Measurements from ENCODE around the gene GPRC5C.
"Not testable (repeated sequence)": the region's sequence is repeated elsewhere in the genome, so short reads cannot be mapped to it uniquely, and the experiment has no call there.

Gene GPRC5C, protein sequence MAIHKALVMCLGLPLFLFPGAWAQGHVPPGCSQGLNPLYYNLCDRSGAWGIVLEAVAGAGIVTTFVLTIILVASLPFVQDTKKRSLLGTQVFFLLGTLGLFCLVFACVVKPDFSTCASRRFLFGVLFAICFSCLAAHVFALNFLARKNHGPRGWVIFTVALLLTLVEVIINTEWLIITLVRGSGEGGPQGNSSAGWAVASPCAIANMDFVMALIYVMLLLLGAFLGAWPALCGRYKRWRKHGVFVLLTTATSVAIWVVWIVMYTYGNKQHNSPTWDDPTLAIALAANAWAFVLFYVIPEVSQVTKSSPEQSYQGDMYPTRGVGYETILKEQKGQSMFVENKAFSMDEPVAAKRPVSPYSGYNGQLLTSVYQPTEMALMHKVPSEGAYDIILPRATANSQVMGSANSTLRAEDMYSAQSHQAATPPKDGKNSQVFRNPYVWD

DNA sequence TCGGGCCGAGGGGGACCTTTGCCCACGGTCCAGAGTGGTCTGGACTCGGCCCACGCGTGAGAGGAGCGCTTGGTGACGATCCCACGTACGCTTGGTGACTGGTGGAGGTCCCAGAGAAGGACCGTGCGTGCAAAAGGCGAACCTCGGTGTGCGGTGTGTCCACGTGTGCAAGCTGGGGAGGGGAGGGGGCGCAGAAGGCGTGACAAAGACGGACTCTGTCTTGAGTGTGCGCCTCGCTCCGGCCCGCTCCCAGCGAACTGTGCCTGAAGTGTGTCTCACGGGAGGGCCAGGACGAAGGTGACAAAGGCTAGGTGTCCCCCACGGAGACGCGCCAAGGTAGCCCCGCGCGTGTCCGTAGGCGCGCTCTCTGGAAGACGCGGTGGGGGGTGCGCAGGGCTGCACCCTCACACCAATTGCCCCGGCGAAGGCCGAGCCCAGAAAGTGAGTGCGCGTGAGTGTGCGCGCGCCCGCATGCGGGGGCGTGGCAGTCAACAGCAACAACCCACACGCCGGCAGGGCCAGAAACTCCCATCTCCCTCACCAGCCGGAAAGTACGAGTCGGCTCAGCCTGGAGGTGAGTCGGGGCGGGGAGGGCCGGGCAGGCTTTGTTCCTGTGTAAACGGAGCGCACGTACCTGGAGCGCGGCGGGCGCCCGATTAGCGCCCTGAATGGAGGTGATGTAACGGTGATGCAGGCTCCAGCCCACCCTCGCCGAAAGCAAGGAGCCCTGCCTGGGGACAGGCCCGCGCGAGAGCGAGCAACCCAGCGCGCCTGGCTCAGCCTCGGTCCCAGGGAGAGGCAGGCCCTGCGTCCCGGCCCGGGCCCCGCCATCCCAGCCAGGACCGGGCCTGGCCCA lies at the start of gene GPRC5C:
Gene GPRC5C (plus strand): TSS at position 521 of the 856 bp plus-strand sequence. CDS start 7,689 bp downstream, outside the sequence.
- peak; percentile 85 for DNase-seq

DNA sequence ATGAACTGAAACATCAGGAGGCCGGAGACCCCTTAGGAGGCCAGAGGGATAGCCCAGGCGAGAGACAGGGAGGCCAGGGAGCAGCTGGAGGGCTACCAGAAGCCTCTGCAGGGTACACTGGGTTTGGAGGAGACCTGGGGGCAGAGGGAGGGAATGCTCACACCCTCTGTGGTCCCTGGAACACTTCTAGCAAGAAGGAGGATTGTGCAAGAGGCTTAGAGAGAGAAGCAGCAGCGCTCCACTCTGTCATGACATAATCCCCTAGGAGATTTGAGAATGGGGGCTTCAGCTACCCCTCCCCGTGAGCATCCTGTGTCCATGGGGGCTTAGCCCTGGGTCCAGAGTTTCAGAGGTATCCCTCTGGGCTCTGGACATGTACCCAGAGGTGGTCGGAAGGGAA lies 48.7 kb upstream of the GPRC5C start:
- no peak for DNase-seq

DNA sequence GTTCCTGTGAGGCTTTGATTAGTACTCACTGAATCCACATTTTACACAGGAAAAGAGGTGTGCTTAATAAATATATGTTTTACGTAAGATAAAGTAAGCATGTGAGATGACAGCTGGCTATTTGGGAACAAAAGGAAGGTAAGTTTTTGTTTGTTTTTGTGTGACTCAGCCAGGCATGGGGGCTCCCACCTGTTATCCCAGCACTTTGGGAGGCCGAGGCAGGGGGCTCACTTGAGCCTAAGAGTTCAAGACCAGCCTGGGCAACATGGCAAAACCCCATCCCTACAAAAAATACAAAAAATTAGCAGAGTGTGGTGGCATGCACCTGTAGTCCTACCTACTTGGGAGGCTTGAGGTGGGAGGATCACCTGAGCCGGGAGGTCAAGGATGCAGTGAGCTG lies 46.7 kb upstream of the GPRC5C start:
- no peak for DNase-seq

DNA sequence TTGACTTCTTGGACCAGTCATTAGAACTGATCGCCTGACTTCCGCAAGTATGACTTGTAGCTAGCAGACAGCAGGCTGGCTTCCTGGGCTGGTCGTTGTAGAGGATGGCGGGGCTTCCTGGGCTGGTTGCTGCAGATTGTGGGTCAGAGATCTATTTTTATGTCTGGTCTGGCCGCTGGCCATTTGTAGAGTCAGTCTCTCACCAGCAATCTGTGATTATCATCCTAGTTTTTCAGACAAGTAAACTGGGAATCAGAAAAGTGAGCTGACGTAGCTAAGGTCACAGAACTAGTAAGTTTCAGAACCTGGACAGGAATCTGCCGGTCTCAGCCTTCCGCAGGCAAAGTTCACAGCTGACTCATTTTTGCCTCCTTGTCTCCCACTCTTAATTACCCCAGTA lies 45.5 kb upstream of the GPRC5C start:
- DNase-seq, result no peak

DNA sequence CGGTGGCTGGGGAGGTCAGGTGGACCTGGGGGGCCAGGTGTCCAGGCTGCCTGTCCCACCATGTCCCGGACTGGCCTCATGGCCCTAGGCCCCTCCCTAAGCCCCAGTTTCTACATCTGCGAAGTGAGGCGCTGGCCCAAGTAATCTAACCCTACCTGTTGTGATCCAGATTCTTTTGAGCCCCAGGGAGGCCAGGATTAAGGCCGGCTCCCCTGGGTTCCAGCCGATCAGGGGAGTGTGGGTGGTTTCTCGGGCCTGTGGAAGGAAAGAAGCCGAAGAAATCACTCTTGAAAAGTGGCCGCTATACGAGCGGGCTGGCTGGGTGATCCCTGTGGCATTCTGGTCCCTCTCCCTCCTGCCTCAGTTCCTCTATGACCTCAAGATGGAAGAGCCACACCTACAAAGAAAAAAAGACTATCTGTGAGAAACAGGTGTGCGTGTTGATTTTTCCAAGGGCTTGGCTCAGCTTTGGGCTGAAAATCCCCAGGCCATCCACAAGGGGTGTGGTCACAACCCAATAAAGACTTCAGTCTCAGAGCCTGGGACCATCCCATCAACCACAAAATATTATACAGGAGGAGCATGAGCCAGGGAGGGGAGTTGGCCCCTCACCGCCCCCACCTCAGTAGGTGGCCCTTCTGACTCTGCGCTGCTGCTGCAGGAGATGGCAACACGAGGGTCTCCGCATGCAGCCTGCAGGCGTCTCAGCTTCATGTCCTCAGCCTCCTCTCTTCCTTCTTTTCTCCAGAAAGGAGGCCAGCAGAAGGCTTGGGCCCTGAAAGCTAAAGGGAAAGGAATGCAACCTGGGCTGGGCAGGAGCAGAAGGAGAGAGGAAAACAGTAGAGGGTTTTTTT lies 44.3 kb upstream of the GPRC5C start:
- DNase-seq, result no peak

DNA sequence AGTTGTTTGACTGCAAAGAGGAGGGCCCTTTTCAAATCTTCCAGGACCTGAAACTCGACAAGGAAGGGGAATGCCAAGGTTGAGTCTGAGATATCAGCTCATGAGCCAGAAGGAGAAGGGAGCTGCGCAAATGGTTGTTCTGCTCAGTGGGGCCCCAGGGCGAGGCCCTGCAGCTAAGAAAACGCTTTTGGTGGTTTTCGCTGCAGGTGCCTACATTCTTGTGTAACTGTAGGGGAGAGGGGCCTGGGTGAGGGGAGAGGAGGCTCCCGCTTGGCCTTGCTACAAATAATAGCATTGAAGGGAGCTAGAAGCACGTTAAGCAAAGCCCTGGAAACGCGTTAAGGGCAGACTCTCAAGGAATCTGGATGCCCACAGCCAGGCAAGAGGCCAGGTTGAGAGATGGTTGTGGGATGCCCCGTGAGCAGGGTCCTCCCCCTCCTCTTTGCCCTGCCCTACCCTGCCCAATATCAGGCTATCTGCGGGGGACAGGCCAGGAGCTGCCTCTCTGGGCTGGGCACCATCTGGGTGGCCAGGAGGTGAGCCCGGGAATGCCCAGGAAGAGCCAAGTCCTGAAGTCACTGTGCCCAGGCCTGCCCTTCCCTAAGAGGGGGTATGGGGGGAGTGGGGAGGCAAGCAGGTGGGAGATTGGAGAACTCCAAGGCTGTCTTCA lies 42.7 kb upstream of the GPRC5C start:
- no peak for DNase-seq

DNA sequence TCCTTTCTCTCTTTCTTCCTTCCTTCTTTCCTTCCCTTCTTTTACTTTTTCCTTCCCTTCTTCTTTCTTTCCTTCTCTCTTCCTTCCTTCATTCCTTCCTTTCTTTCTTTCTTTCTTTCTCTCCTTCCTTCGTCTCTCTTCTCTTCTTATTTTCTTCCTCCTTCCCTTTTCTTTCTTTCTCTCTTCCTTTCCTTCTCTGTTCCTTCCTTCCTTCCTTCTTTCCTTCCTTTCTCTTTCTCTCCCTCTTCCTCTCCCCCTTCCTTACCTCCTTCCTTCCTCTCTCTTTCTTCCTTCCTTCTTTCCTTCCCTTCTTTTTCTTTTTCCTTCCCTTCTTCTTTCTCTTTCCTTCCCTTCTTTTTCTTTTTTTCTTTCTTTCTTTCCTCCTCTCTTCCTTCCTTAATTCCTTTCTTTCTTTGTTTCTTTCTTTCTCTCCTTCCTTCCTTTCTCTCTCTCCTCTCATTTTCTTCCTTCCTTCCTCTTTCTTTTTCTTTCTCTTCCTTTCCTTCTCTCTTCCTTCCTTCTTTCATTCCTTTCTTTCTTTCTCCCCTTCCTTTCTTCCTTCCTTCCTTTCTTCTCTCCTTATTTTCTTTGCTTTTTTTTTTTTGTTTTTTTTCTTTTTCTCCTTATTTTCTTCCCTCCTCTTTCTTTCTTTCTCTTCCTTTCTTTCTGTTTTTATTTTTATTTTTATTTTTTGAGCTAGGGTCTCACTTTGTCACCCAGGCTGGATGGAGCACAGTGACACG lies 41.8 kb upstream of the GPRC5C start:
- no peak for DNase-seq

DNA sequence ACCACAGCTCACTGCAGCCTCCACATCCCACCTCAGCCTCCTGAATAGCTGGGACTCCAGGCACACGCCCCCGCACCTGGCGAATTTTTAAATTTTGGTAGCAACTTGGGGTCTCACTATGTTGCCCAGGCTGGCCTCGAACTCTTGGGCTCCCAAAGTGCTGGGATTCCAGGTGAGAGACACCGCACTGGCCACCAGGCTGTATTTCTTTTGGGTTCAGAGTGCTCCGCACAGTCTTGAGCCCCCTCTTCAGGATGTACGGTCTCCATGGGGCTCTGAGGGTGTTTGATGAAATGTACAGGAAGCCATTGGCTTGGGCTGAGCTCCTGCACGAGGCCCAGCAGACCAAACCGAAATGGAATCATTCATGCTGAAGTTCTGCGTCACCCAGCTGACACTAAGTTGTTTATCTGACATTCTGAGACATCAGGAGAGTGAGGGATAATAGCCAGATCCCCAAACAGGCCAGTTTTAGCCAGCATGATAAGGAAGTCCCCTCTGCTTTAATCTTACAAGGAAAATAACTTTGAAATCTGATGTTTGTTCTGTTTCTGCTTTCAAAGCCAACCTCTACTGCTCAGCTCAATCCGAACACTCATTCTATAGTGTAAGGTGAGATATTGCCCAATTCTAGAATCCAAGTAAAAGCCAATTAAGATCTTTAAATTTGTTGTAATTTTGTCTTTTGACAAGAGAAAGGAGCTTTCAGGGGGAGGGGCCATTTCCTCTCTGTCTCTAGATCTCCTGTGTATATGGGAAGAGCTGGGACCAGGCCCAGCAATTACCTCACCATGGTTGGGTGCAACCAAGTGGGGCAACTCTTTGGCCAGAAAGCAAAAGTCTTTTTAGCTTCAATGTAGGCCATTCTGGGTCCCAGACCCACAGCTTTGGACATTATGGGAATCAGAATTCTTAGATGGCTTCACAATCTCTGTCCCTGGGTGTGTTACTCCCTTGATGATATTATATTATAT lies 40.9 kb upstream of the GPRC5C start:
- DNase-seq, result no peak

DNA sequence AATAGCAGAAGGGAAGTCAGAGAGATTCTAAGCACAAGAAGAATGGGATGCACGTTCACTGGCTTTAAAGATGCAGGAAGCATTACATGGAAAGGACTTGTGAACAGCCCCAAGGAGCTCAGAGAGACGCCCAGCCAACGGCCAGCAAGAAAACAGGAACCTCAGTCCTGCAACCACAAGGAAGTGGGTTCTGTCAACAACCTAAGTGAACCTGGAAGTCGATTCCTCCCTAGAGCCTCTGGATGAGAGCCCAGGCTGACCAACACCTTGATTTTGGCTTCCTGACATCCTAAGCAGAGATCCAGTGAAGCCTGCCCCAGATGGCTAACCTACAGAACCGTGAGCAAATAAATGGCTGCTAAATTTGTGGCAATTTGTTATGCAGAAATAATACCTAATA lies 40.1 kb upstream of the GPRC5C start:
- no peak for DNase-seq

DNA sequence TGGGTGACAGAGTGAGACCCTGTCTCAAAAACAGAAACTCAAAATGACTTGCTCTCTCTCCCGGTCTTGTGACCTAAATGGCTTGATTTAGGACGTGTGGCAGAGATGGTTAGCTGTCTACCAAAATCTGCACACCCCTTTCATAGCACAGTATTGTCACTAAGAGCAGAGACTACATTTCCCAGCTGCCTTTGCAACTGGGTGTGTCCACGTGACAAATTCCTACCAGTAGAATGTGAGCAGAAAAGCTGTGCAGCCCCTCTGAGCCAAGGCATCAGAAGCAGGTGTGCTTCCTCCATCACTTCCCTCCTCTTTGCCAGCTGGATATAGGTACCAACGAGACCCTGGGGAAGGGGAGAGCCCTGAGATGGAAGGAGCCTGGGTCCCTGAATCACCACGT lies 39.0 kb upstream of the GPRC5C start:
- DNase-seq, result no peak

DNA sequence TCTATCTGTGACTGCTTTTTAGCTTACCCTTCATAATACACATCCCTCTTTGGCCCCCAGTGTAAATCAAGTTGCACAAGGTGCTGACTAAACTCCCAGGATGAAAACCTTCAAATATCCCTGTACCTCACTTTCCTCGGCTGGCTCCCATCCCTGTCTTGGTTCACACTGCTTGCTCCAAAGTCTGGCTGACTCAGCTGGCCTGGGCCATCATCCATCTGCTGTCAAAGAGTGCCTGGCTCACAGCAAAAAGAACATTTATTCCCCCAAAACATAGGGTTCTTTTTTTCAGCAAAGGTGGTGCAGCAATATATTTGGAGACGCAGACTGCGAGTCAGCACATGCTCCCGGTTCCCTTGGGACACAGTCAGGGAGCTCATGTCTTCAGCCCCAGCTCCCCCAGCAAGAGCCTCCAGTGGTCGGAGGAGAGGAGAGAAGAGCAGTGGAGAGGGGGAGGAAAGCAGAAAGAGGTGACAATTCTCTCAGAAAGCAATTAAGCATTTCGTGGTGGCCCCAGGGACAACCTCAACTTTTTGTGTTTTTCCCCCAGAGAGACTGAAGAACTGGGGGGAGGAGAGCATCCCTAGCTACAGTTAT lies 38.4 kb upstream of the GPRC5C start:
- DNase-seq, result no peak

DNA sequence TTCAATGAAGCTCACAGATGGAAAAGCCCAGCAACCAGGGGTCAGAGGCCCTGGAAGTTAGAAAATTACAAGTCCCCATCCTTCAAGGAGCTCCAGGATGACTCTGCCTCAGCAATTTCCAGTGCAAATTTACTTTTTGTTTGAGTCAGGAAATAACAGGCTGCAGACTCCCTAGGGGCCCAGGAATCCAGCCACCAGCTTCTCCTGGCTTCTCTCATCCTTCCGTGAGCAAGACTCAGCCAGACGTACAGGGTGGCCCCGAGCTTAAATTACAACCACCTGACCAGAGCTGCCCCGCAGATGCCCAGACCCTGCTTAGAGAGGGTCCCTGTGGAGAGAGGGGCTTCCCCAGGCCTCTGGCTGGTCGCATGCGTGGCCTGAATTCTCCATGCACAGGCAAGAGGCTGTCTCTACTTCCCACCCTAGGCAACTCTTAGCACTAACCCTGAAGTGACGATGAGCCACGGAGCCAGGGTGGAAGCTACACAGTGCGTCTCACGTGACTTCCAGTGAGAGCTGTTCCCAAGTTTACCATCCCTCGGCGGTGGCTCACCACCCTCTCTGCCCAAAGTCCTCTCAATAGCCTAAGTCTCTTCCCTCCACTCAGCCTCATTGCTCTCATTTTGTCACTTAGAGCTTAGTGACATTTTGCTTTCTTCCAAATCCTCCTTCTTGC lies 37.5 kb upstream of the GPRC5C start:
- DNase-seq, result no peak

DNA sequence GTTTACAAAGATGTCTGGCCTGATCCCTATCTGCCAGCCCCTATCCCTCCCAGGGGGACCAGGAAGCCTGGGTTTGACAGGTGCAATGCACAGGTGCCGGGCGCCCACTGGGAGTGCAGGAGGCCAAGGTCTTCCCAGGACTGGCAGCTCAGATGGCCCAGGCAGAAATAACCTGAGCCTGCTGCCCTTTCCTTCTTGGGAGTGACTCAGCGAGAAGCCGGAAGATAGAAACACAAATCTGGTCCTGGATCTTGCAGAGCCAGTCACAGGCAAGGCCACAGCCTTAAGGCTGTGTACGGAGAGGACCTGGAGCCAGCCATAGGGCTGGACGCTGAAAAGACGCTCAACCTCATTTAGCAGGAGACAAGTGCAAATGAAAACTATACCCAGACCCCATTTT lies 36.9 kb upstream of the GPRC5C start:
- no peak for DNase-seq

DNA sequence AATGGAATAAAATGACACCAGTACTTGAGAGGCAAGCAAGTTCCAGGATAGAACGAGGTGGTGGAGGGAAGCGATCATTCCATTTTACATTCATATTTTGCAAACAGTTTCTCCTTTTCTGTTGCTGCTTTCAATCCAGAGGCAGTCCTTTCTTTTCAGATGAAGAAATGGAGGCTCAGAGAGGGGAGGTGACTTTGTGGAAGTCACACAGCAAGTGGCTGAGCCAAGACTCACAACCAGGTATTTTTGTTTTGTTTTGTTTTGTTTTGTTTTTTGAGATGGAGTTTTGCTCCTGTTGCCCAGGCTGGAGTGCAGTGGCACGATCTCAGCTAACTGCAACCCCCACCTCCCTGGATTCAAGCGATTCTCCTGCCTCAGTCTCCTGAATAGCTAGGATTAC lies 35.3 kb upstream of the GPRC5C start:
- no peak for DNase-seq

DNA sequence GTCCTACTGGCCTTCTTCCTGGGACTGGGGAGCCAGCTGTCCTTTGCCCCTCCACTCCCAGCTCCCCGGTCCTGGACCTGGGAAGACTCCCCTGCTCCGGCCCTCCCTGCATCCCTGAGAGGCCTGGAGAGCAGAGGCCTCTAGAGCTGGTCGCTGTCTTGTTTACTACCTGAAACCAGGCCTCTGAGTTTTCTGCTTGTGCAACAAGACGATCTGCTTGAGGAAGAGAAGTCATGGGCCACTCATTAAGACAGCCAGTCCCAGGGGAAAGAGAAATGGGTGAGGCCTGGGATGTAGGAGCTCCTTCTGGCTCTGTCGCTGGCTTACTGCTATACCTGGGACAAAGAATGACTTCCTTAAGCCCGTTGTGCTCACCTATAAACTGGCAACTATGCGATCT lies 29.8 kb upstream of the GPRC5C start:
- DNase-seq, result no peak

DNA sequence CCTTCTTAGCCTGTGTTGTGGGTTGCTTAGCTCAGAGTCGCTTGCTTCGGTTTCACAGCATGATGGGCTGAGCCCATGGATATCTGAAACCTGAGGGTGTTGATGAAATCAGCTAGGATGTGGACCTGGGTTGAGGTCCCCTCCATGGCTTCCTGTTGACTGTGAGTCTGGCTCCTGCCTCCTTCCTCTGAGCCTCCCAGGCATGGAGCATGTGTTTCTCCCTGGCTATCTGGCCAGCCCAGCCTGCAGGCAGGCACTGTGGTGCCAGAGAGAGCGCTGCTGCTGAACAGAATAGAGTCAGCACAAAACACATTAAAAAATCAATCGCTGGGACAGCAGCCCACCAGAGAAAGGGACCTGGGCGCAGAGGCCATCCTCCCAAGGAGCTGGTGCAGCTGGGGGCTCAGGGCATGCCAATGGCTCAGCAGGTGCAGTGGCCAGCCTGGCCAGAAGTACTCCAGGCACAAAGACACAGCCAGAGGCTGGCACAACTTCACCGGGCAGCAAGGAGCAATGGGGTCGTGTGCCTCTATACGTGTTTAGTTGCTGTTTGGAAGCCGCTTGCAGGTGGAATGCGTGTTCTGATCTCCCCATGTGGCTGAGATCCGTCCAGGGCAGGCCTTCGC lies 28.3 kb upstream of the GPRC5C start:
- no peak for DNase-seq

DNA sequence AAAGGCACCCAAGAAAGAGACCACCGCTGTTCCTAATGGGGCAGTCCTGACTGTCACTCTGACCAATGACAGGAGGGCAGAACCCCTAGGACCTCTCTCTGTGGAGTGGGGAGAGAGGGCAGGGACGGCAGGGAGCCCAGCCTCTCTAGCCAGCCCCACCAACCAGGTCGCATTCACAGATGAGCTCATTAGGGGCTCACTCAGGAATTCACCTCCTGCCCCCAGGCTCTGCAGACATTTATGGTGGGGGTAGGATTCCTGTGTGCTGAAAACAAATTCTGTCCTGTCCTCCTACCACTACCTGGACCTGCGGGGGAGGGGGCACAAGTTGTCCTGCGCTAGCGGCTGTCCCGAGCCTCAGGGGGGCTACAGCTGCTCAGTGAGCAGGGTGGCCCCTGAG lies 27.7 kb upstream of the GPRC5C start:
- no peak for DNase-seq

DNA sequence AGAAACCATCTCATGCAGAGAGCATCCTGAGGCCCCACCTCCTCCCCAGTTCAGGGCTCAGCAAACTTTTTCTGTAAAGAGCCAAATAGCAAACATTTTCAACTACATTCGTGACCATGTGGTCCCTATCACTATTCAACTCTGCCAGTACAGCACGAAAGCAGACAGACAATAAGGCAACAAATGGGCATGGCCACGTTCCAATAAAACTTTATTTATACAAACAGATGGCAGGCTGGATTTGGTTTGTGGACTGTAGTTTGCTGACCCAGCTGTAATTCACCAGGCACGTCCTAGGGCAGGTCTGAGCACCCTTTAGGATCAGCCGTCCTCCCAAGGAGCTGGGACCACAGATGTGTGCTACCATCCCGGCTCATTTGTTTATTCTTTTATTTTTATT lies 27.1 kb upstream of the GPRC5C start:
- no peak for DNase-seq

DNA sequence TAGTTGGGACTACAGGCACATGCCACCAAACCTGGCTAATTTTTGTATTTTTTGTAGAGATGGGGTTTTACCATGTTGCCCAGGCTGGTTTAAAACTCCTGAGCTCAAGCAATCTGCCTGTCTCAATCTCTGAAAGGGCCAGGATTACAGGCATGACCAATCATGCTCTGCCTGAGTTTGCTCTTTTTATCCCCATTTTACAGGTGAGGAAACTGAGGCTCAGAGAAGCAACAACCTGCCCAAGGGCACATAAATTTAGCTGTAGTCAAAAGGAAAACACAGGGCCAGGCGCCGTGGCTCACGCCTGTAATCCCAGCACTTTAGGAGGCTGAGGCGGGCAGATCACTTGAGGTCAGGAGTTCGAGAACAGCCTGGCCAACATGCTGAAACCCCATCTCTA lies 26.6 kb upstream of the GPRC5C start:
- DNase-seq, result not testable (repeated sequence)
